GM12873 (cell line): ENCODE results near the gene PI4KA.

Source experiments
- CTCF ChIP-seq: IDR thresholded peaks from 2 replicates; pipeline ENCODE4 v1.5.1; 2012; ENCODE audit warnings: low read depth, mild to moderate bottlenecking, moderate library complexity, low read length, control low read depth; ENCODE audit not compliant: insufficient read depth; ENCODE audit errors: missing control alignments

PI4KA gene

GRCh38 chr22:20702546-20703413 lies 155.8 kb downstream of the PI4KA start:
- peak; percentile 6 for TF ChIP-seq CTCF

GRCh38 chr22:20697481-20698113 lies 161.0 kb downstream of the PI4KA start:
- peak; percentile 65 for TF ChIP-seq CTCF

- no peak for TF ChIP-seq CTCF
Measured at GRCh38 chr22:20677684-20678242, 180.8 kb downstream of the PI4KA start.

GRCh38 chr22:20674998-20675397 lies 183.6 kb downstream of the PI4KA start:
- TF ChIP-seq CTCF: no peak

GRCh38 chr22:20673295-20674195 lies 185.1 kb downstream of the PI4KA start:
- no peak for TF ChIP-seq CTCF

GRCh38 chr22:20672732-20673131 lies 185.9 kb downstream of the PI4KA start:
- TF ChIP-seq CTCF: no peak

GRCh38 chr22:20672082-20672424 lies 186.6 kb downstream of the PI4KA start:
- no peak for TF ChIP-seq CTCF
